ENCODE data around the gene KCTD21.
"Not testable (repeated sequence)": the region's sequence is repeated elsewhere in the genome, so short reads cannot be mapped to it uniquely, and the experiment has no call there.

Gene KCTD21

GRCh38 chr11:78175862-78176261, 12.6 kb downstream of the KCTD21 start:
- DNase-seq (ENCODE audit: low read depth): not testable (repeated sequence)

GRCh38 chr11:78171951-78172350, 16.5 kb downstream of the KCTD21 start:
- no peak for DNase-seq (ENCODE audit: low read depth)

- DNase-seq (ENCODE audit: low read depth): no peak
These were observed 17.4 kb downstream of the KCTD21 start for GRCh38 chr11:78170874-78171549.

- no peak for DNase-seq (ENCODE audit: low read depth)
These were observed 18.0 kb downstream of the KCTD21 start for GRCh38 chr11:78170413-78170812.

GRCh38 chr11:78168539-78169477, 19.6 kb downstream of the KCTD21 start:
- no peak for DNase-seq (ENCODE audit: low read depth)

- no peak for DNase-seq (ENCODE audit: low read depth)
These were observed 21.5 kb downstream of the KCTD21 start for GRCh38 chr11:78166855-78167469.

GRCh38 chr11:78164471-78164870, 24.0 kb downstream of the KCTD21 start:
- no peak for DNase-seq (ENCODE audit: low read depth)

GRCh38 chr11:78163828-78164227, 24.6 kb downstream of the KCTD21 start:
- DNase-seq (ENCODE audit: low read depth): no peak

GRCh38 chr11:78161962-78162371, 26.5 kb downstream of the KCTD21 start:
- no peak for DNase-seq (ENCODE audit: low read depth)

GRCh38 chr11:78161346-78161745, 27.1 kb downstream of the KCTD21 start:
- no peak for DNase-seq (ENCODE audit: low read depth)

- DNase-seq (ENCODE audit: low read depth): no peak
These were observed 27.9 kb downstream of the KCTD21 start for GRCh38 chr11:78160557-78160956.

GRCh38 chr11:78158987-78159652, 29.3 kb downstream of the KCTD21 start:
- DNase-seq (ENCODE audit: low read depth): no peak

GRCh38 chr11:78156127-78156844, 32.1 kb downstream of the KCTD21 start:
- no peak for DNase-seq (ENCODE audit: low read depth)

GRCh38 chr11:78151804-78152203, 36.6 kb downstream of the KCTD21 start:
- no peak for DNase-seq (ENCODE audit: low read depth)

GRCh38 chr11:78150754-78151153, 37.7 kb downstream of the KCTD21 start:
- DNase-seq (ENCODE audit: low read depth): no peak

GRCh38 chr11:78150346-78150745, 38.1 kb downstream of the KCTD21 start:
- DNase-seq (ENCODE audit: low read depth): no peak

GRCh38 chr11:78149646-78150045, 38.8 kb downstream of the KCTD21 start:
- no peak for DNase-seq (ENCODE audit: low read depth)

GRCh38 chr11:78147807-78148206, 40.6 kb downstream of the KCTD21 start:
- no peak for DNase-seq (ENCODE audit: low read depth)

- DNase-seq (ENCODE audit: low read depth): no peak
These were observed 42.9 kb downstream of the KCTD21 start for GRCh38 chr11:78145511-78146025.

GRCh38 chr11:78140392-78141077, 47.9 kb downstream of the KCTD21 start:
- no peak for DNase-seq (ENCODE audit: low read depth)
